Measurements from ENCODE around the gene RCVRN.

RCVRN gene

DNA sequence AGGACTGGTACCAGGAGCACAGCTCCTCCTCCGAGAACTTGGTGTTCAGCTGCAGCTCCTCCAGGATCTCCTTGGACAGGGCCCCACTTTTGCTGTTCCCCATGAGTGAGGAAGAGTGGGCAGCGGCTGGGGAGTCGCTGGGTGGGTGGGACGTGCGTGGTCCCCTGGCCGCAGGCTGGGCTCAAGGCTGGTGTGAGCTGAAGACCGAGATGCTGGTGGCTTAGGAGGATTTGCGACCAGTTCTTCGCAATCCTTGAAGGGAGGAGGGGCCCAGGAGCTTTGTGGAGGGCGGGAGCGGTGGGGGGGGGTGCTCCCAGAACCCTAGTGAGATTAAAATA lies at the start of gene RCVRN:
Gene RCVRN, minus strand, starts transcription at position 194 of the 338 bp plus-strand sequence. Its CDS starts 91 bp downstream, at position 103.
- Histone ChIP-seq H3K27ac (ENCODE audit: low read length) (no peak within 1 kb of the TSS), H3K27me3 (ENCODE audit: control insufficient read depth in 1 of 2, insufficient read depth in 2 of 2, low read length in 2 of 2) (peaks cover 0 to 3% of the 10 kb centered on the region in 2 donors), H3K36me3 (ENCODE audit: control insufficient read depth in 2 of 2, insufficient read depth in 2 of 2, low read length in 2 of 2) (no peaks in the 10 kb centered on the region), H3K9ac (ENCODE audit: low read length in 2 of 2) (no peak within 1 kb of the TSS), H3K4me3 (ENCODE audit: low read length in 2 of 2) (no peak within 1 kb of the TSS), H3K9me3 (ENCODE audit: control insufficient read depth in 2 of 2, low read length in 2 of 2) (no peaks in the 10 kb centered on the region), H3K4me1 (ENCODE audit: control insufficient read depth, insufficient read depth, low read length) (peaks cover 10% of the 10 kb centered on the region)

GRCh38 chr17:9953492-9953891 lies 48.4 kb upstream of the RCVRN start:
- H3K4me1 ChIP-seq (ENCODE audit: control insufficient read depth, insufficient read depth, low read length) = peaks cover 3% of the 10 kb centered on the region
- no peak overlapping the region for H3K4me3 ChIP-seq (ENCODE audit: low read length in 2 of 2)
- H3K9ac ChIP-seq (ENCODE audit: low read length in 2 of 2) = no peak overlapping the region
- no peaks in the 10 kb centered on the region for H3K9me3 ChIP-seq (ENCODE audit: control insufficient read depth in 2 of 2, low read length in 2 of 2)
- no peaks in the 10 kb centered on the region for H3K36me3 ChIP-seq (ENCODE audit: control insufficient read depth in 2 of 2, insufficient read depth in 2 of 2, low read length in 2 of 2)
- H3K27ac ChIP-seq (ENCODE audit: low read length) = no peak overlapping the region
- peaks cover 4 to 6% of the 10 kb centered on the region in 2 donors for H3K27me3 ChIP-seq (ENCODE audit: control insufficient read depth in 1 of 2, insufficient read depth in 2 of 2, low read length in 2 of 2)

- H3K27ac ChIP-seq (ENCODE audit: low read length) = no peak overlapping the region
Observed at GRCh38 chr17:9951803-9952202, 46.7 kb upstream of the RCVRN start.

GRCh38 chr17:9948928-9949327 lies 43.9 kb upstream of the RCVRN start:
- no peak overlapping the region for H3K27ac ChIP-seq (ENCODE audit: low read length)
- H3K4me3 ChIP-seq (ENCODE audit: low read length in 2 of 2) = no peak overlapping the region
- no peaks in the 10 kb centered on the region for H3K36me3 ChIP-seq (ENCODE audit: control insufficient read depth in 2 of 2, insufficient read depth in 2 of 2, low read length in 2 of 2)
- no peak overlapping the region for H3K9ac ChIP-seq (ENCODE audit: low read length in 2 of 2)
- H3K27me3 ChIP-seq (ENCODE audit: control insufficient read depth in 1 of 2, insufficient read depth in 2 of 2, low read length in 2 of 2) = no peaks in the 10 kb centered on the region
- no peaks in the 10 kb centered on the region for H3K9me3 ChIP-seq (ENCODE audit: control insufficient read depth in 2 of 2, low read length in 2 of 2)
- no peaks in the 10 kb centered on the region for H3K4me1 ChIP-seq (ENCODE audit: control insufficient read depth, insufficient read depth, low read length)

More at GRCh38 chr17:9951803-9952202, 46.7 kb upstream of the RCVRN start:
- Histone ChIP-seq H3K9ac (ENCODE audit: low read length in 2 of 2) (no peak overlapping the region), H3K27me3 (ENCODE audit: control insufficient read depth in 1 of 2, insufficient read depth in 2 of 2, low read length in 2 of 2) (peaks cover 0 to 3% of the 10 kb centered on the region in 2 donors), H3K4me3 (ENCODE audit: low read length in 2 of 2) (no peak overlapping the region), H3K9me3 (ENCODE audit: control insufficient read depth in 2 of 2, low read length in 2 of 2) (no peaks in the 10 kb centered on the region), H3K36me3 (ENCODE audit: control insufficient read depth in 2 of 2, insufficient read depth in 2 of 2, low read length in 2 of 2) (no peaks in the 10 kb centered on the region), H3K4me1 (ENCODE audit: control insufficient read depth, insufficient read depth, low read length) (no peaks in the 10 kb centered on the region)

GRCh38 chr17:9944704-9945103 lies 39.6 kb upstream of the RCVRN start:
- H3K4me1 ChIP-seq (ENCODE audit: control insufficient read depth, insufficient read depth, low read length) = no peaks in the 10 kb centered on the region
- no peaks in the 10 kb centered on the region for H3K9me3 ChIP-seq (ENCODE audit: control insufficient read depth in 2 of 2, low read length in 2 of 2)
- H3K36me3 ChIP-seq (ENCODE audit: control insufficient read depth in 2 of 2, insufficient read depth in 2 of 2, low read length in 2 of 2) = peaks cover 0 to 9% of the 10 kb centered on the region in 2 donors
- no peak overlapping the region for H3K9ac ChIP-seq (ENCODE audit: low read length in 2 of 2)
- H3K27ac ChIP-seq (ENCODE audit: low read length) = no peak overlapping the region
- H3K27me3 ChIP-seq (ENCODE audit: control insufficient read depth in 1 of 2, insufficient read depth in 2 of 2, low read length in 2 of 2) = no peaks in the 10 kb centered on the region
- H3K4me3 ChIP-seq (ENCODE audit: low read length in 2 of 2) = no peak overlapping the region

DNA sequence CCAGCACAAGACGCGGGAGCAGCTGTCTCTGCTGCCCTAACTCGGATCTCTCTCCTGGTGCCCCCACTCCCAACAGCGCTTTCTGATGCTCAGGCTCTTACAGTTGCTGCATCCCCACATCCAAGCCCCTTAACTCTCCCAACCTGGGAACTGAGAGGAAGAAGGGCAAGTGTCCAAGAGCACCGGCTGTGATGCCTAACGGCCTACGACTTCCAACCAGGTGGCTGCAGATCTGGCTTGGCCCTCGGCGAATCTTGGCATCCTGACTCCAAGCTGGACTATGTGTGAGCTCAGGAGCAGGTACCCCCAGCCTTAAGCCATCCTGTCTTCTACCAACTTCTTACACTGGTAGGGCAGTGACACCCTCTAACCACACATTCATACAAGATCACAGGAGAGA lies 38.3 kb upstream of the RCVRN start:
- H3K9ac ChIP-seq (ENCODE audit: low read length in 2 of 2) = no peak overlapping the region
- no peak overlapping the region for H3K4me3 ChIP-seq (ENCODE audit: low read length in 2 of 2)
- H3K4me1 ChIP-seq (ENCODE audit: control insufficient read depth, insufficient read depth, low read length) = no peaks in the 10 kb centered on the region
- H3K27ac ChIP-seq (ENCODE audit: low read length) = no peak overlapping the region
- H3K36me3 ChIP-seq (ENCODE audit: control insufficient read depth in 2 of 2, insufficient read depth in 2 of 2, low read length in 2 of 2) = peaks cover 7 to 16% of the 10 kb centered on the region in 2 donors
- no peaks in the 10 kb centered on the region for H3K27me3 ChIP-seq (ENCODE audit: control insufficient read depth in 1 of 2, insufficient read depth in 2 of 2, low read length in 2 of 2)
- H3K9me3 ChIP-seq (ENCODE audit: control insufficient read depth in 2 of 2, low read length in 2 of 2) = peaks cover 0 to 7% of the 10 kb centered on the region in 2 donors

GRCh38 chr17:9942885-9943284 lies 37.8 kb upstream of the RCVRN start:
- no peaks in the 10 kb centered on the region for H3K27me3 ChIP-seq (ENCODE audit: control insufficient read depth in 1 of 2, insufficient read depth in 2 of 2, low read length in 2 of 2)
- no peak overlapping the region for H3K4me3 ChIP-seq (ENCODE audit: low read length in 2 of 2)
- no peak overlapping the region for H3K27ac ChIP-seq (ENCODE audit: low read length)
- H3K36me3 ChIP-seq (ENCODE audit: control insufficient read depth in 2 of 2, insufficient read depth in 2 of 2, low read length in 2 of 2) = peaks cover 7 to 16% of the 10 kb centered on the region in 2 donors
- H3K4me1 ChIP-seq (ENCODE audit: control insufficient read depth, insufficient read depth, low read length) = no peaks in the 10 kb centered on the region
- no peak overlapping the region for H3K9ac ChIP-seq (ENCODE audit: low read length in 2 of 2)
- H3K9me3 ChIP-seq (ENCODE audit: control insufficient read depth in 2 of 2, low read length in 2 of 2) = peaks cover 0 to 7% of the 10 kb centered on the region in 2 donors

GRCh38 chr17:9941305-9941704 lies 36.2 kb upstream of the RCVRN start:
- no peak overlapping the region for H3K27ac ChIP-seq (ENCODE audit: low read length)
- H3K4me1 ChIP-seq (ENCODE audit: control insufficient read depth, insufficient read depth, low read length) = no peaks in the 10 kb centered on the region
- H3K9ac ChIP-seq (ENCODE audit: low read length in 2 of 2) = no peak overlapping the region
- H3K36me3 ChIP-seq (ENCODE audit: control insufficient read depth in 2 of 2, insufficient read depth in 2 of 2, low read length in 2 of 2) = peaks cover 7 to 16% of the 10 kb centered on the region in 2 donors
- no peak overlapping the region for H3K4me3 ChIP-seq (ENCODE audit: low read length in 2 of 2)
- H3K9me3 ChIP-seq (ENCODE audit: control insufficient read depth in 2 of 2, low read length in 2 of 2) = peaks cover 0 to 7% of the 10 kb centered on the region in 2 donors
- H3K27me3 ChIP-seq (ENCODE audit: control insufficient read depth in 1 of 2, insufficient read depth in 2 of 2, low read length in 2 of 2) = no peaks in the 10 kb centered on the region

DNA sequence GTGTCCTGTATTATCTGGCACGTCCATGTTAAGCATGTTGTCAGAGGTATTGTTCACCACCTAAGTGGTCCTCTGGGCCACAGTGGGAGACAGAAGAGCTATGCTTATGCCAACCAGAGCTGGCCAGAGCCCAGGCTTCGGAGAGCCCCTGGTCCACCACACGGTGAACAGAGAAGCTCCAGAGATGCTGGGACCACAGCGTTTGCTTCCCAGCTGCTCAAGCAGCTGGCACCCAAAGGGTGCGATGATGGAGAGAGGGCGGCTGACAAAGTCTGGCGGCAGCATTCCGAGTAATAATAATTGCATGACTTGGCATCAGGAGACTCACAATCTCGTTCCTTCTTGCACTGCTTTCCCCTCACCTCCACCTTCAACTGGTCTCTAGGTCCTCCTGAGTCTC lies 35.8 kb upstream of the RCVRN start:
- Histone ChIP-seq H3K4me1 (ENCODE audit: control insufficient read depth, insufficient read depth, low read length) (no peaks in the 10 kb centered on the region), H3K27ac (ENCODE audit: low read length) (no peak overlapping the region), H3K9ac (ENCODE audit: low read length in 2 of 2) (no peak overlapping the region), H3K4me3 (ENCODE audit: low read length in 2 of 2) (no peak overlapping the region), H3K27me3 (ENCODE audit: control insufficient read depth in 1 of 2, insufficient read depth in 2 of 2, low read length in 2 of 2) (no peaks in the 10 kb centered on the region), H3K36me3 (ENCODE audit: control insufficient read depth in 2 of 2, insufficient read depth in 2 of 2, low read length in 2 of 2) (peaks cover 7 to 16% of the 10 kb centered on the region in 2 donors), H3K9me3 (ENCODE audit: control insufficient read depth in 2 of 2, low read length in 2 of 2) (peaks cover 0 to 7% of the 10 kb centered on the region in 2 donors)

- Histone ChIP-seq H3K4me1 (ENCODE audit: control insufficient read depth, insufficient read depth, low read length) (no peaks in the 10 kb centered on the region), H3K36me3 (ENCODE audit: control insufficient read depth in 2 of 2, insufficient read depth in 2 of 2, low read length in 2 of 2) (peaks cover 12 to 16% of the 10 kb centered on the region in 2 donors), H3K4me3 (ENCODE audit: low read length in 2 of 2) (no peak overlapping the region), H3K27ac (ENCODE audit: low read length) (no peak overlapping the region), H3K9ac (ENCODE audit: low read length in 2 of 2) (no peak overlapping the region), H3K27me3 (ENCODE audit: control insufficient read depth in 1 of 2, insufficient read depth in 2 of 2, low read length in 2 of 2) (no peaks in the 10 kb centered on the region), H3K9me3 (ENCODE audit: control insufficient read depth in 2 of 2, low read length in 2 of 2) (peaks cover 0 to 7% of the 10 kb centered on the region in 2 donors)
Observed at GRCh38 chr17:9938764-9939163, 33.7 kb upstream of the RCVRN start.

DNA sequence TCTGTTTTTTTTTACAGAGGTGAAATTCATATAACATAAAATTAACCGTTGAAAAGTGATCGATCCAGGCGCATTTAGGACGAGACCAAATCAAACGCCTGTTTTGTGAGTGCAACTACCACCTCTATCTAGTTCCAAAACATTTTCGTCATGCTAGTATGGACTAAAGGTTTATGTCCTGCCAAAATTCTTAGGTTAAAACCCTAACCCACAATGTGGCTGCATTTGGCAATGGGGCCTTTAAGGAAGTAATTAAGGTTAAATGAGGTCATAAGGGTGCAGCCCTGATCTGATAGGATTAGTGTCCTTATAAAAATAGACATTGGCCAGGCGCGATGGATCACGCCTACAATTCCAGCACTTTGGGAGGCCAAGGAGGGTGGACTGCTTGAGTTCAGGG lies 32.8 kb upstream of the RCVRN start:
- H3K27me3 ChIP-seq (ENCODE audit: control insufficient read depth in 1 of 2, insufficient read depth in 2 of 2, low read length in 2 of 2) = no peaks in the 10 kb centered on the region
- no peak overlapping the region for H3K9ac ChIP-seq (ENCODE audit: low read length in 2 of 2)
- peaks cover 0 to 7% of the 10 kb centered on the region in 2 donors for H3K9me3 ChIP-seq (ENCODE audit: control insufficient read depth in 2 of 2, low read length in 2 of 2)
- H3K4me3 ChIP-seq (ENCODE audit: low read length in 2 of 2) = no peak overlapping the region
- no peaks in the 10 kb centered on the region for H3K4me1 ChIP-seq (ENCODE audit: control insufficient read depth, insufficient read depth, low read length)
- no peak overlapping the region for H3K27ac ChIP-seq (ENCODE audit: low read length)
- peaks cover 12 to 16% of the 10 kb centered on the region in 2 donors for H3K36me3 ChIP-seq (ENCODE audit: control insufficient read depth in 2 of 2, insufficient read depth in 2 of 2, low read length in 2 of 2)
